Choroid plexus epithelial cell (primary cell): ENCODE results near the gene GNAZ.

Experiments used
- DNase-seq: peaks from one replicate; pipeline ENCODE4 v3.0.0-alpha.2; 2010; ENCODE audit warnings: low read depth
- H3K4me3 ChIP-seq: 2 replicates; pipeline ENCODE4 v1.5.1; 2011; ENCODE audit warnings: low read depth, mild to moderate bottlenecking, control low read depth, low read length, moderate library complexity
- TF ChIP-seq, protein P1 (sequence below): conservative IDR thresholded peaks from 2 replicates; pipeline ENCODE4 v1.5.1; 2011; ENCODE audit warnings: low read depth, mild to moderate bottlenecking, control low read depth, inconsistent platforms, low read length, moderate library complexity

Gene GNAZ

DNA sequence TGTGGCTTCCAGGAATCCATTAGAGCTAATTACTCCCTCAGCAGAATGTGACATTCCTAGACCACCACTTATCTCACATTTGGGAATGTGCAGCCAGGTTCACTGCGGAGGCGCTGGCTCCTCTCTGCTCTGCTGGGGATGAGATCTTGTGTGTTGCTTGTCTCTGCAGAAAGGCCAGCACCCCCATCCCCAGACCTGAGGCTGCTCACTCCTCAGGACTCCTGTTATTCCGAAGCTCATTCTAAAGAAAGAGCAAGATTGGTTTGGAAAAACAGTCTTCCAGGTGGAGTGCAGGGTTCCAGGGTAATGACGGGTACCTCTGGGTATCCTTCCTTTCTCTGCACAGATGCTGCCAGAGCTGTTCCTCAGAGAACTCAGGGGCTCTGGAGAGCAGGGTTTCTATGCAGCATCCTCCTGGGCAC lies 50.7 kb downstream of the GNAZ start:
- DNase-seq, result no peak
- no peak overlapping the region for H3K4me3 ChIP-seq
- TF ChIP-seq, protein P1, sequence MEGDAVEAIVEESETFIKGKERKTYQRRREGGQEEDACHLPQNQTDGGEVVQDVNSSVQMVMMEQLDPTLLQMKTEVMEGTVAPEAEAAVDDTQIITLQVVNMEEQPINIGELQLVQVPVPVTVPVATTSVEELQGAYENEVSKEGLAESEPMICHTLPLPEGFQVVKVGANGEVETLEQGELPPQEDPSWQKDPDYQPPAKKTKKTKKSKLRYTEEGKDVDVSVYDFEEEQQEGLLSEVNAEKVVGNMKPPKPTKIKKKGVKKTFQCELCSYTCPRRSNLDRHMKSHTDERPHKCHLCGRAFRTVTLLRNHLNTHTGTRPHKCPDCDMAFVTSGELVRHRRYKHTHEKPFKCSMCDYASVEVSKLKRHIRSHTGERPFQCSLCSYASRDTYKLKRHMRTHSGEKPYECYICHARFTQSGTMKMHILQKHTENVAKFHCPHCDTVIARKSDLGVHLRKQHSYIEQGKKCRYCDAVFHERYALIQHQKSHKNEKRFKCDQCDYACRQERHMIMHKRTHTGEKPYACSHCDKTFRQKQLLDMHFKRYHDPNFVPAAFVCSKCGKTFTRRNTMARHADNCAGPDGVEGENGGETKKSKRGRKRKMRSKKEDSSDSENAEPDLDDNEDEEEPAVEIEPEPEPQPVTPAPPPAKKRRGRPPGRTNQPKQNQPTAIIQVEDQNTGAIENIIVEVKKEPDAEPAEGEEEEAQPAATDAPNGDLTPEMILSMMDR, result no peak

DNA sequence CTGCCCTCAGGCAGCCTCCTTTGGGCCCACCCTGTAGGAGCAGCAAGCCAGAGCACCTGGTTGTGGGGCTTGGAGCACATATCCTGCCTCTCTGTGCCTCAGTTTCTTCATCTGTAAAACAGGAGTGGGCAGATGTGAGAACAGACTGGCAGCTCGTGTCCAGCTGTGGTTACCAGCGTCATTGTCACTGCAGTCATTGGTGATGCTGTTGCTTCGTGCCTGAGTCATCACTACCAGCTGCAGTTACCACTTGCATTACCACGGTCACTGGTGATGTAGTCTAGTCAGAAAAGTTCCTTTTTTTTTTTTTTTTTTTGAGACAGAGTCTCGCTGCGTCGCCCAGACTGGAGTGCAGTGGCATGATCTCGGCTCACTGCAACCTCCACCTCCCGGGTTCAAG lies 51.1 kb downstream of the GNAZ start:
- no peak for DNase-seq
- no peak overlapping the region for H3K4me3 ChIP-seq
- TF ChIP-seq, protein P1, result no peak

DNA sequence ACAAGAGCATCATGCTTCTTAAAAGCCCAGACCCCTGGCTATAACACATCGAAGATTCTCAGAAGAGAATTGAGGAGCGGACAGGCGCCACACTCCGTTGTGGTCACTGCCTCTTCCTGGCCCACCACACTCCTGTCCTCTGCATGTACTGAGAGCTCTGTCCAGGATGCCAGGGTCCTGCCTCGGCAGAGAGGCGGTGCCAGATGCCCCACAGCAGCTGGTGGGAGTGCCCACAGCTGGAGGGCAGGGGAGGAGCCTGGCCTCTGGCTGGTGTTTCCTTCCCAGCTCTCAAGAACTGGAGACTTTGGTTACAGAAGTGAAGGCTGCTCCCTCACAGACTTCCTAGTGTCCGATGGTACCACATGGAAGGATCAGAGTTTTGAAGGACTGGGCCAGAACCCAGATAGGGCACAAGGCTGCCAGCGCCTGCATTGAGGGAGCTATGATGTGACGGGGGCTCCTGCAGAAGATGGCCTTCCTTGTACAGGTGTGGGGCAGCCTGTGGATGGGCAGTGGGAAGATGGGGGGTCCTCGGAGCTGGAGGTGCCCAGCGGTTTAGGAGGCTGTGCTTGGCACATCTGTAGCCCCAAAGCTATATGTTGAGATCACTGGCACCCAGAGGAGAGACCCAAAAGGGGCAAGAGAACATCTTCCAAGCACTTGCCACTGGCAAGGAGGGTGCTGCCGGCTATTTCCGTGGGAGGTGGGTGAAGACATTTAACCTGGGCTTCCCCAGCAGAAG lies 52.1 kb downstream of the GNAZ start:
- DNase-seq, result no peak
- H3K4me3 ChIP-seq, result no peak overlapping the region
- TF ChIP-seq, protein P1, result no peak

DNA sequence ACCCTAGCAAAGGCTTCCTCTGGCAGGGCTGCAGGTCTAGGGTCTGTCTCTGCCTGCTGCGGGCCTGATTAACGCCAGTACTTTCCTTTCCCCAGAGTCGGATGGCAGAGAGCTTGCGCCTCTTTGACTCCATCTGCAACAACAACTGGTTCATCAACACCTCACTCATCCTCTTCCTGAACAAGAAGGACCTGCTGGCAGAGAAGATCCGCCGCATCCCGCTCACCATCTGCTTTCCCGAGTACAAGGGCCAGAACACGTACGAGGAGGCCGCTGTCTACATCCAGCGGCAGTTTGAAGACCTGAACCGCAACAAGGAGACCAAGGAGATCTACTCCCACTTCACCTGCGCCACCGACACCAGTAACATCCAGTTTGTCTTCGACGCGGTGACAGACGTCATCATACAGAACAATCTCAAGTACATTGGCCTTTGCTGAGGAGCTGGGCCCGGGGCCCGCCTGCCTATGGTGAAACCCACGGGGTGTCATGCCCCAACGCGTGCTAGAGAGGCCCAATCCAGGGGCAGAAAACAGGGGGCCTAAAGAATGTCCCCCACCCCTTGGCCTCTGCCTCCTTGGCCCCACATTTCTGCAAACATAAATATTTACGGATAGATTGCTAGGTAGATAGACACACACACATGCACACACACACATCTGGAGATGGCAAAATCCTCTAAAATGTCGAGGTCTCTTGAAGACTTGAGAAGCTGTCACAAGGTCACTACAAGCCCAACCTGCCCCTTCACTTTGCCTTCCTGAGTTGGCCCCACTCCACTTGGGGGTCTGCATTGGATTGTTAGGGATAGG lies 52.9 kb downstream of the GNAZ start:
- TF ChIP-seq, protein P1, result no peak
- no peak for DNase-seq
- H3K4me3 ChIP-seq, result no peak overlapping the region

DNA sequence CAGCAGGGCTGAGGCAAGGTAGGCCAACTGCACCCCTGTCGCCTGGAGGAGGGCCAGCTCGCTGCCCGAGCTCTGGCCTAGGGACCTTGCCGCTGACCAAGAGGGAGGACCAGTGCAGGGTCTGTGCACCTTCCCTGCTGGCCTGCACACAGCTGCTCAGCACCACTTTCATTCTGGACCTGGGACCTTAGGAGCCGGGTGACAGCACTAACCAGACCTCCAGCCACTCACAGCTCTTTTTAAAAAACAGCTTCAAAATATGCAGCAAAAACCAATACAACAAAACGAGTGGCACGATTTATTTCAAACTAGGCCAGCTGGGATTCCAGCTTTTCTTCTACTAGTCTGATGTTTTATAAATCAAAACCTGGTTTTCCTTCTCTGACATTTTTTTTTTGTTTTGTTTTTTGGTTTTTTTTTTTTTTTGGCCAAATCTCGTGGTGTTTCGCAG lies 53.5 kb downstream of the GNAZ start:
- TF ChIP-seq, protein P1, result no peak
- no peak for DNase-seq

DNA sequence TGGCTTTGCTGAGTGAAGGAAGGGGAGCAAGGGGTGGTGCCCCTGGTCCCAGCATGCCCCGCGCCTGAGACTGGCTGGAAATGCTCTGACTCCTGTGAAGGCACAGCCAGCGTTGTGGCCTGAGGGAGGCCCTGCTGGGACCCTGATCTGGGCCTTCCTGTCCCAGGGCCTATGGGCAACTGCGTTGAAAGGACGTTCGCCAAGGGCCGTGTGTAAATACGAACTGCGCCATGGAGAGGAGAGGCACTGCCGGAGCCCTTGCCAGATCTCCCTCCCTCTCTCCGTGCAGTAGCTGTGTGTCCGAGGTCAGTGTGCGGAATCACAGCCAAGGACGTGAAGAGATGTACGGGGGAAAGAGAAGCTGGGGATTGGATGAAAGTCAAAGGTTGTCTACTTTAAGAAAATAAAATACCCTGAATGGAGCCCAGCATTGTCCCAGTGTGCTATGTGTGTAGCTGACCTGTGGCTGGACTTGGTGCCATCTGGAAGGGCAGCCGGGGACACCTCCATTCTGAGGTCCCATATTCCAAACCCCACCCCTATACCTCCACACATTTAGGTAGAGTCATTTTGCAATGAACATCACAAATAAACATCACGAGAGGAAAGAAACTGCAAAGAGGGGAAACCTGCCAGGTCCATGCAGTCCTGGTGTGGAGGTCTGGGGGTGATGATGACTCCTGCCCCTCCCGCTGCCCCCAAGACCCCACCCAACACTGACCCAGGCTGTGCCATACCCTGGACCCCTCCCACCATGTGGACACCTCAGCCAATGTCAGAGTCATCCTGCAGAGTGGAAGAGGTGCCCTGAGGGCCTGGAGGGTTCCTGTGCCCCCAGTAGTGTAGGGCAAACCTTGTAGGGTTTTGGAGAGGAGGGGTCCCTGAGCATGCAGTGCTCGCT lies 54.5 kb downstream of the GNAZ start:
- TF ChIP-seq, protein P1, result no peak
- DNase-seq, result no peak

More for the DNA sequence above, 53.5 kb downstream of the GNAZ start:
- no peak overlapping the region for H3K4me3 ChIP-seq

More for the DNA sequence above, 54.5 kb downstream of the GNAZ start:
- no peak overlapping the region for H3K4me3 ChIP-seq
